Cardiac muscle cell (in vitro differentiated cells and primary cell): ENCODE measurements around the gene FOXR2. TPM values are rescaled to one million over a fixed set of nuclear protein-coding genes. Genes with fewer than 3 reads are reported as not detected.

ENCODE experiments used
- DNase-seq, 2 donors: peaks; one replicate each; pipeline versions ENCODE4 v3.0.0 to v3.0.0-alpha.2; 2010 to 2017; ENCODE audit warnings: low read depth in 1 of 2, low spot score in 1 of 2
- H3K27ac ChIP-seq: fragments of 200-600 bp; sonication (generic); 2 replicates; pipeline ENCODE4 v1.5.1; 2016
- H3K27me3 ChIP-seq: fragments of 200-600 bp; sonication (generic); 2 replicates; pipeline ENCODE4 v1.6.0; 2016; ENCODE audit warnings: control low read depth
- H3K36me3 ChIP-seq: fragments of 200-600 bp; sonication (generic); 2 replicates; pipeline ENCODE4 v1.5.1; 2016; ENCODE audit warnings: control low read depth
- H3K4me1 ChIP-seq: fragments of 200-600 bp; sonication (generic); 2 replicates; pipeline ENCODE4 v1.8.1; 2017; ENCODE audit warnings: low read depth, mild to moderate bottlenecking, mixed run types
- H3K4me3 ChIP-seq: fragments of 200-600 bp; sonication (generic); 2 replicates; pipeline ENCODE4 v1.5.1; 2016; ENCODE audit warnings: mild to moderate bottlenecking
- H3K9me3 ChIP-seq: fragments of 200-600 bp; sonication (generic); 2 replicates; pipeline ENCODE4 v1.5.1; 2017; ENCODE audit warnings: low read depth, mild to moderate bottlenecking, control low read depth
- CTCF ChIP-seq: IDR thresholded peaks from 2 replicates; pipeline ENCODE4 v1.5.1; 2012; ENCODE audit warnings: low read depth, mild to moderate bottlenecking, low read length
- polyA plus RNA-seq: library from polyadenylated mRNA; unstranded; fragments of >200 nt; fragmentation: Nextera tagmentation; extraction: Ambion mirVana; gene quantifications from 2 replicates; pipeline ENCODE4 v1.2.1, GENCODE V29; 2016
- total RNA-seq: library from RNA; depleted of rRNA; stranded (reverse); fragments of >200 nt; gene quantifications from 2 replicates; pipeline ENCODE4 v1.2.3, GENCODE V29; 2016

FOXR2 gene
- total RNA-seq (not detected in 2 replicates), polyA plus RNA-seq (not detected in 2 replicates)

- no peak for TF ChIP-seq CTCF
- Histone ChIP-seq H3K27ac (no peak within 1 kb of the TSS), H3K27me3 (no peaks in the 10 kb centered on the region), H3K9me3 (no peaks in the 10 kb centered on the region), H3K4me3 (no peak within 1 kb of the TSS), H3K4me1 (no peaks in the 10 kb centered on the region), H3K36me3 (no peaks in the 10 kb centered on the region)
- no peak for DNase-seq
Measured at GRCh38 chrX:55623100-55623499, at the start of gene FOXR2. FOXR2 (plus strand) TSS chrX:55623400; CDS start chrX:55623712, 312 bp downstream.

- TF ChIP-seq CTCF = no peak
- H3K4me3 ChIP-seq = no peak overlapping the region
- no peaks in the 10 kb centered on the region for H3K36me3 ChIP-seq
- no peaks in the 10 kb centered on the region for H3K4me1 ChIP-seq
- no peaks in the 10 kb centered on the region for H3K9me3 ChIP-seq
- DNase-seq = no peak
- H3K27me3 ChIP-seq = no peaks in the 10 kb centered on the region
- no peak overlapping the region for H3K27ac ChIP-seq
Measured at GRCh38 chrX:55579115-55579514, 44.1 kb upstream of the FOXR2 start.

- no peaks in the 10 kb centered on the region for H3K36me3 ChIP-seq
- no peak for DNase-seq
Measured at GRCh38 chrX:55582447-55582846, 40.8 kb upstream of the FOXR2 start.

GRCh38 chrX:55593296-55593695, 29.9 kb upstream of the FOXR2 start:
- no peak for TF ChIP-seq CTCF
- Histone ChIP-seq H3K9me3 (no peaks in the 10 kb centered on the region), H3K36me3 (no peaks in the 10 kb centered on the region)

More at GRCh38 chrX:55582447-55582846, 40.8 kb upstream of the FOXR2 start:
- no peak for TF ChIP-seq CTCF
- no peaks in the 10 kb centered on the region for H3K9me3 ChIP-seq
- no peaks in the 10 kb centered on the region for H3K27me3 ChIP-seq
- no peak overlapping the region for H3K4me3 ChIP-seq
- no peak overlapping the region for H3K27ac ChIP-seq
- no peaks in the 10 kb centered on the region for H3K4me1 ChIP-seq

GRCh38 chrX:55593756-55594257, 29.4 kb upstream of the FOXR2 start:
- no peak for TF ChIP-seq CTCF
- H3K4me1 ChIP-seq = no peaks in the 10 kb centered on the region
- H3K27me3 ChIP-seq = no peaks in the 10 kb centered on the region
- no peak for DNase-seq
- H3K36me3 ChIP-seq = no peaks in the 10 kb centered on the region
- no peaks in the 10 kb centered on the region for H3K9me3 ChIP-seq
- H3K4me3 ChIP-seq = no peak overlapping the region
- H3K27ac ChIP-seq = no peak overlapping the region

More at GRCh38 chrX:55593296-55593695, 29.9 kb upstream of the FOXR2 start:
- no peak overlapping the region for H3K4me3 ChIP-seq
- H3K27me3 ChIP-seq = no peaks in the 10 kb centered on the region
- no peak overlapping the region for H3K27ac ChIP-seq
- no peak for DNase-seq
- H3K4me1 ChIP-seq = no peaks in the 10 kb centered on the region
